ENCODE data around the gene ACTL9. TPM values are rescaled to one million over a fixed set of nuclear protein-coding genes. Genes with fewer than 3 reads are reported as not detected.

ACTL9 gene
- total and polyA plus RNA-seq, 2 experiments from 2014 or later, result not detected

DNA sequence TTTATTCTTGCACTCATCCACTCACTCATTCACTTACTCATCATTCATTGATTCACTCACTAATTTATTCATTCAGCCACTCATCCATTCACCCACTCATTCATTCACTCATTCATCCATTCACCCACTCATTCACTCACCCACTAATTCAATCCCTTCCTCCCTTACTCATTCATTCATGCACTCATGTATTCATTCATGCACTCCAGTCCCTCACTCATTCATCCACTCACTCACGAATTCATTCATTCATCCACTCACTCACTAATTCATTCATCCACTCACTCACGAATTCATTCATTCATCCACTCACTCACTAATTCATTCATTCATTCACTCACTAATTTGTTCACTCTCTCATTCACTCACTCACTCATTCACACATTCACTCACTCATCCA, 16.1 kb downstream of the ACTL9 start (continued):
- TF ChIP-seq, protein P1, sequence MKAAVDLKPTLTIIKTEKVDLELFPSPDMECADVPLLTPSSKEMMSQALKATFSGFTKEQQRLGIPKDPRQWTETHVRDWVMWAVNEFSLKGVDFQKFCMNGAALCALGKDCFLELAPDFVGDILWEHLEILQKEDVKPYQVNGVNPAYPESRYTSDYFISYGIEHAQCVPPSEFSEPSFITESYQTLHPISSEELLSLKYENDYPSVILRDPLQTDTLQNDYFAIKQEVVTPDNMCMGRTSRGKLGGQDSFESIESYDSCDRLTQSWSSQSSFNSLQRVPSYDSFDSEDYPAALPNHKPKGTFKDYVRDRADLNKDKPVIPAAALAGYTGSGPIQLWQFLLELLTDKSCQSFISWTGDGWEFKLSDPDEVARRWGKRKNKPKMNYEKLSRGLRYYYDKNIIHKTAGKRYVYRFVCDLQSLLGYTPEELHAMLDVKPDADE (IDR thresholded peaks at IDR 0.05), result no peak
- TF ChIP-seq STAT1 (IDR thresholded peaks at IDR 0.05; ENCODE audit: unreplicated experiment), result no peak

DNA sequence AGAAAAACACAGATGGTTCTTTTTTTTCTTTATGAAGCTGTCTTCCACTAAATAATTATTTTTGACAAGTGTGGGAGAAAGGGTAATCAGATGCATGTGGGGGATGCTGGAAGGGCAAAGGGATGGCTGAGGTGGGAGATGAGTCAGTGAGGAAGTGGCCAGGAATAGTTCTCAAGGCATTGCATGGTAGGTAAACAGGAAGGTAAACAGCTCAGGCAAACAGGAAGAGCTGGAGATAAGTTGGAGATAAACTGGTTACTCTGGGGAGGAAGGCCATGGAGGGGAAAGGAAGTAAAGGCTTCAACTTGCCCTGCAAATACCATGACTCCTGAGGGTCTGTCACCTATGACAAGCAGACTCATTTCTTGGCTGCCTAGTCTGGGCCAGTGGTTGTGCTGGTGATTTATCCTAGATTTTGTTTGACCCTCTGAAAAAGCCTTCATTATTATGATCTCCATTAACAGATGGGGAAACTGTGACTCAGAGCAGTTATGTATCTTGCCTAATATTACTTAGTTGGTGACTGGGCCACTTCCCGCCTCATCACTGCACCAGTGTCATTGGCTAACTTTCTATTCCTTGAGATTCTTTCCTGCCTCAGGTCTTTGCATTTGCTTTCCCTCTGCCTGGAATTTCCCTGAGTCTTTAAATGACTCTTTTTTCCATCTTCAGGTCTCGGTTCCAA, 17.1 kb downstream of the ACTL9 start:
- DNase-seq (ENCODE audit: low spot score), result no peak
- no peaks in the 10 kb centered on the region for H3K4me1 ChIP-seq (ENCODE audit: insufficient read depth)
- H3K4me2 ChIP-seq, result no peak overlapping the region
- Mint-ChIP-seq H3K4me3 (no peak overlapping the region), H3K27ac (no peak overlapping the region), H3K27me3 (ENCODE audit: insufficient read depth, low read depth, poor library complexity) (peaks cover 8% of the 10 kb centered on the region), H3K9me3 (peaks cover 89% of the 10 kb centered on the region), H3K36me3 (ENCODE audit: low read depth) (peaks cover 51% of the 10 kb centered on the region), H3K4me1 (no peaks in the 10 kb centered on the region)
- no peaks in the 10 kb centered on the region for H3K9me2 ChIP-seq (ENCODE audit: insufficient read depth)
- ATAC-seq, result no peak
- H3K4me3 ChIP-seq, result no peak overlapping the region
- no peaks in the 10 kb centered on the region for H3K27me3 ChIP-seq (ENCODE audit: insufficient read depth)
- H4K20me1 ChIP-seq (replicated peaks; ENCODE audit: insufficient read depth), result no peaks in the 10 kb centered on the region
- H3K36me3 ChIP-seq (ENCODE audit: insufficient read depth), result no peaks in the 10 kb centered on the region
- TF ChIP-seq JUNB (IDR thresholded peaks at IDR 0.05; ENCODE audit: unreplicated experiment), result no peak
- TF ChIP-seq, protein P1 (IDR thresholded peaks at IDR 0.05), result no peak
- TF ChIP-seq, protein P2, sequence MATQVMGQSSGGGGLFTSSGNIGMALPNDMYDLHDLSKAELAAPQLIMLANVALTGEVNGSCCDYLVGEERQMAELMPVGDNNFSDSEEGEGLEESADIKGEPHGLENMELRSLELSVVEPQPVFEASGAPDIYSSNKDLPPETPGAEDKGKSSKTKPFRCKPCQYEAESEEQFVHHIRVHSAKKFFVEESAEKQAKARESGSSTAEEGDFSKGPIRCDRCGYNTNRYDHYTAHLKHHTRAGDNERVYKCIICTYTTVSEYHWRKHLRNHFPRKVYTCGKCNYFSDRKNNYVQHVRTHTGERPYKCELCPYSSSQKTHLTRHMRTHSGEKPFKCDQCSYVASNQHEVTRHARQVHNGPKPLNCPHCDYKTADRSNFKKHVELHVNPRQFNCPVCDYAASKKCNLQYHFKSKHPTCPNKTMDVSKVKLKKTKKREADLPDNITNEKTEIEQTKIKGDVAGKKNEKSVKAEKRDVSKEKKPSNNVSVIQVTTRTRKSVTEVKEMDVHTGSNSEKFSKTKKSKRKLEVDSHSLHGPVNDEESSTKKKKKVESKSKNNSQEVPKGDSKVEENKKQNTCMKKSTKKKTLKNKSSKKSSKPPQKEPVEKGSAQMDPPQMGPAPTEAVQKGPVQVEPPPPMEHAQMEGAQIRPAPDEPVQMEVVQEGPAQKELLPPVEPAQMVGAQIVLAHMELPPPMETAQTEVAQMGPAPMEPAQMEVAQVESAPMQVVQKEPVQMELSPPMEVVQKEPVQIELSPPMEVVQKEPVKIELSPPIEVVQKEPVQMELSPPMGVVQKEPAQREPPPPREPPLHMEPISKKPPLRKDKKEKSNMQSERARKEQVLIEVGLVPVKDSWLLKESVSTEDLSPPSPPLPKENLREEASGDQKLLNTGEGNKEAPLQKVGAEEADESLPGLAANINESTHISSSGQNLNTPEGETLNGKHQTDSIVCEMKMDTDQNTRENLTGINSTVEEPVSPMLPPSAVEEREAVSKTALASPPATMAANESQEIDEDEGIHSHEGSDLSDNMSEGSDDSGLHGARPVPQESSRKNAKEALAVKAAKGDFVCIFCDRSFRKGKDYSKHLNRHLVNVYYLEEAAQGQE (IDR thresholded peaks at IDR 0.05; ENCODE audit: unreplicated experiment), result no peak
- TF ChIP-seq NANOG (IDR thresholded peaks at IDR 0.05; ENCODE audit: borderline replicate concordance), result no peak
- no peak for TF ChIP-seq ZNF331 (CRISPR knock-in tag; IDR thresholded peaks at IDR 0.05; ENCODE audit: low read depth)
- no peak for TF ChIP-seq CREB1 (CRISPR knock-in tag; IDR thresholded peaks at IDR 0.05; ENCODE audit: low read depth)
- TF ChIP-seq, protein P3, sequence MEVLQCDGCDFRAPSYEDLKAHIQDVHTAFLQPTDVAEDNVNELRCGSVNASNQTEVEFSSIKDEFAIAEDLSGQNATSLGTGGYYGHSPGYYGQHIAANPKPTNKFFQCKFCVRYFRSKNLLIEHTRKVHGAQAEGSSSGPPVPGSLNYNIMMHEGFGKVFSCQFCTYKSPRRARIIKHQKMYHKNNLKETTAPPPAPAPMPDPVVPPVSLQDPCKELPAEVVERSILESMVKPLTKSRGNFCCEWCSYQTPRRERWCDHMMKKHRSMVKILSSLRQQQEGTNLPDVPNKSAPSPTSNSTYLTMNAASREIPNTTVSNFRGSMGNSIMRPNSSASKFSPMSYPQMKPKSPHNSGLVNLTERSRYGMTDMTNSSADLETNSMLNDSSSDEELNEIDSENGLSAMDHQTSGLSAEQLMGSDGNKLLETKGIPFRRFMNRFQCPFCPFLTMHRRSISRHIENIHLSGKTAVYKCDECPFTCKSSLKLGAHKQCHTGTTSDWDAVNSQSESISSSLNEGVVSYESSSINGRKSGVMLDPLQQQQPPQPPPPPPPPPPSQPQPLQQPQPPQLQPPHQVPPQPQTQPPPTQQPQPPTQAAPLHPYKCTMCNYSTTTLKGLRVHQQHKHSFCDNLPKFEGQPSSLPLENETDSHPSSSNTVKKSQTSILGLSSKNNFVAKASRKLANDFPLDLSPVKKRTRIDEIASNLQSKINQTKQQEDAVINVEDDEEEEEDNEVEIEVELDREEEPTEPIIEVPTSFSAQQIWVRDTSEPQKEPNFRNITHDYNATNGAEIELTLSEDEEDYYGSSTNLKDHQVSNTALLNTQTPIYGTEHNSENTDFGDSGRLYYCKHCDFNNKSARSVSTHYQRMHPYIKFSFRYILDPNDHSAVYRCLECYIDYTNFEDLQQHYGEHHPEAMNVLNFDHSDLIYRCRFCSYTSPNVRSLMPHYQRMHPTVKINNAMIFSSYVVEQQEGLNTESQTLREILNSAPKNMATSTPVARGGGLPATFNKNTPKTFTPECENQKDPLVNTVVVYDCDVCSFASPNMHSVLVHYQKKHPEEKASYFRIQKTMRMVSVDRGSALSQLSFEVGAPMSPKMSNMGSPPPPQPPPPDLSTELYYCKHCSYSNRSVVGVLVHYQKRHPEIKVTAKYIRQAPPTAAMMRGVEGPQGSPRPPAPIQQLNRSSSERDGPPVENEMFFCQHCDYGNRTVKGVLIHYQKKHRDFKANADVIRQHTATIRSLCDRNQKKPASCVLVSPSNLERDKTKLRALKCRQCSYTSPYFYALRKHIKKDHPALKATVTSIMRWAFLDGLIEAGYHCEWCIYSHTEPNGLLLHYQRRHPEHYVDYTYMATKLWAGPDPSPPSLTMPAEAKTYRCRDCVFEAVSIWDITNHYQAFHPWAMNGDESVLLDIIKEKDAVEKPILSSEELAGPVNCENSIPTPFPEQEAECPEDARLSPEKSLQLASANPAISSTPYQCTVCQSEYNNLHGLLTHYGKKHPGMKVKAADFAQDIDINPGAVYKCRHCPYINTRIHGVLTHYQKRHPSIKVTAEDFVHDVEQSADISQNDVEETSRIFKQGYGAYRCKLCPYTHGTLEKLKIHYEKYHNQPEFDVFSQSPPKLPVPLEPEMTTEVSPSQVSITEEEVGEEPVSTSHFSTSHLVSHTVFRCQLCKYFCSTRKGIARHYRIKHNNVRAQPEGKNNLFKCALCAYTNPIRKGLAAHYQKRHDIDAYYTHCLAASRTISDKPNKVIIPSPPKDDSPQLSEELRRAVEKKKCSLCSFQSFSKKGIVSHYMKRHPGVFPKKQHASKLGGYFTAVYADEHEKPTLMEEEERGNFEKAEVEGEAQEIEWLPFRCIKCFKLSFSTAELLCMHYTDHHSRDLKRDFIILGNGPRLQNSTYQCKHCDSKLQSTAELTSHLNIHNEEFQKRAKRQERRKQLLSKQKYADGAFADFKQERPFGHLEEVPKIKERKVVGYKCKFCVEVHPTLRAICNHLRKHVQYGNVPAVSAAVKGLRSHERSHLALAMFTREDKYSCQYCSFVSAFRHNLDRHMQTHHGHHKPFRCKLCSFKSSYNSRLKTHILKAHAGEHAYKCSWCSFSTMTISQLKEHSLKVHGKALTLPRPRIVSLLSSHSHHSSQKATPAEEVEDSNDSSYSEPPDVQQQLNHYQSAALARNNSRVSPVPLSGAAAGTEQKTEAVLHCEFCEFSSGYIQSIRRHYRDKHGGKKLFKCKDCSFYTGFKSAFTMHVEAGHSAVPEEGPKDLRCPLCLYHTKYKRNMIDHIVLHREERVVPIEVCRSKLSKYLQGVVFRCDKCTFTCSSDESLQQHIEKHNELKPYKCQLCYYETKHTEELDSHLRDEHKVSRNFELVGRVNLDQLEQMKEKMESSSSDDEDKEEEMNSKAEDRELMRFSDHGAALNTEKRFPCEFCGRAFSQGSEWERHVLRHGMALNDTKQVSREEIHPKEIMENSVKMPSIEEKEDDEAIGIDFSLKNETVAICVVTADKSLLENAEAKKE (CRISPR knock-in tag; IDR thresholded peaks at IDR 0.05), result no peak
- H3K79me2 ChIP-seq (replicated peaks; ENCODE audit: insufficient read depth), result no peaks in the 10 kb centered on the region
- H2AFZ ChIP-seq, result no peak overlapping the region
- H3F3A ChIP-seq (replicated peaks; ENCODE audit: low read depth), result no peaks in the 10 kb centered on the region
- no peak overlapping the region for H3K27ac ChIP-seq (ENCODE audit: low read depth)
